Esophagus squamous epithelium (tissue), 4 donors: Measurements from ENCODE around the gene UNC5B.

ENCODE experiments used
- CTCF ChIP-seq, 6 experiments: fragments of 450-650 bp in 4 of 6; fragments of 200-600 bp in 2 of 6; sonication (generic) in 2 of 6; IDR thresholded peaks; one replicate each; pipeline ENCODE4 v1.5.1; 2016 to 2019; ENCODE audit warnings: antibody characterized with exemption in 6 of 6, mild to moderate bottlenecking in 4 of 6, moderate library complexity in 4 of 6
- POLR2A ChIP-seq, 4 donors: fragments of 450-650 bp; IDR thresholded peaks; one replicate each; pipeline ENCODE4 v1.6.1; 2017; ENCODE audit warnings: antibody characterized with exemption in 4 of 4, mild to moderate bottlenecking in 4 of 4, moderate library complexity in 3 of 4

- no peak for TF ChIP-seq CTCF (IDR thresholded peaks at IDR 0.05)
- no peak for TF ChIP-seq POLR2A (IDR thresholded peaks at IDR 0.05)
These were observed 18.8 kb downstream of the UNC5B start for GRCh38 chr10:71231206-71231605.
